ENCODE measurements around the gene SLC30A4. TPM values are rescaled to one million over a fixed set of nuclear protein-coding genes. Genes with fewer than 3 reads are reported as not detected.

SLC30A4 gene
- polyA plus RNA-seq, 1 of the 3 experiments (the other 2 are of a cell fraction) = 1.9 TPM

DNA sequence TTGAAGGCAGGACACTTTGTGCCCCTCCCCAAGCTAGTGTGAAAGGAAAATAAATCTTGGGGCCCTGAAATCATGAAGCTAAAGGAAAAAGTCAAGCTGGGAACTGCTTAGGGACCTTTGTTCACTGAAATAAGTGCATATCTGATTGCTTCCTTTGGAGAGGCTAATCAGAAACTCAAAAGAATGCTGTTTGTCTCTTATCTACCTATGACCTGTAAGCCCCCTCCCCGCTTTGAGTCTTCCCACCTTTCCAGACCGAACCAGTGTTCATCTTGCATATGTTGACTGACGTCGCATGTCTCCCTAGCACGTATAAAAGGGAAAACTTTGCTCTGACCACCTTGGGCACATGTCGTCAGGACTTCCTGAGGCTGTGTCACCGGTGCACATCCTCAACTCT is 53.1 kb downstream of the SLC30A4 start:
- ChIA-PET POLR2A (no interaction called here), CTCF (interaction anchor here (3.3 kb wide), 1 partner anchor 11 kb away, joined by 19 read pairs; no protein-coding TSS in a partner anchor)
- Histone ChIP-seq H2AFZ (ENCODE audit: low read depth) (no peak overlapping the region), H3F3A (replicated peaks; ENCODE audit: insufficient read depth) (no peaks in the 10 kb centered on the region), H3K9me3 (no peaks in the 10 kb centered on the region), H4K20me1 (ENCODE audit: insufficient read depth) (no peaks in the 10 kb centered on the region), H3K27me3 (ENCODE audit: insufficient read depth) (no peaks in the 10 kb centered on the region), H3K36me3 (replicated peaks in 1 of 2; ENCODE audit: control insufficient read depth in 1 of 2, insufficient read depth in 2 of 2, low read length in 1 of 2) (no peaks in the 10 kb centered on the region), H3K4me1 (ENCODE audit: control insufficient read depth in 1 of 2, insufficient read depth in 2 of 2, low read depth in 1 of 2, low read length in 1 of 2) (no peaks in the 10 kb centered on the region), H3K9me2 (no peaks in the 10 kb centered on the region), H3K27ac (ENCODE audit: low read depth in 2 of 2, low read length in 1 of 2) (no peak overlapping the region), H3K9ac (no peak overlapping the region), H3K4me2 (no peak overlapping the region), H3K4me3 (ENCODE audit: low read depth in 2 of 2, low read length in 1 of 2) (no peak overlapping the region), H3K79me2 (ENCODE audit: insufficient read depth) (no peaks in the 10 kb centered on the region)
- 76% methylated on average over 7 of the region's 7 CpGs for WGBS (ENCODE audit: low lambda C conversion rate)
- DNase-seq = no peak
- TF ChIP-seq, protein P1, sequence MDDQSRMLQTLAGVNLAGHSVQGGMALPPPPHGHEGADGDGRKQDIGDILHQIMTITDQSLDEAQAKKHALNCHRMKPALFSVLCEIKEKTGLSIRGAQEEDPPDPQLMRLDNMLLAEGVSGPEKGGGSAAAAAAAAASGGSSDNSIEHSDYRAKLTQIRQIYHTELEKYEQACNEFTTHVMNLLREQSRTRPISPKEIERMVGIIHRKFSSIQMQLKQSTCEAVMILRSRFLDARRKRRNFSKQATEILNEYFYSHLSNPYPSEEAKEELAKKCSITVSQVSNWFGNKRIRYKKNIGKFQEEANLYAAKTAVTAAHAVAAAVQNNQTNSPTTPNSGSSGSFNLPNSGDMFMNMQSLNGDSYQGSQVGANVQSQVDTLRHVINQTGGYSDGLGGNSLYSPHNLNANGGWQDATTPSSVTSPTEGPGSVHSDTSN (IDR thresholded peaks at IDR 0.05) = no peak
- TF ChIP-seq, protein P2, sequence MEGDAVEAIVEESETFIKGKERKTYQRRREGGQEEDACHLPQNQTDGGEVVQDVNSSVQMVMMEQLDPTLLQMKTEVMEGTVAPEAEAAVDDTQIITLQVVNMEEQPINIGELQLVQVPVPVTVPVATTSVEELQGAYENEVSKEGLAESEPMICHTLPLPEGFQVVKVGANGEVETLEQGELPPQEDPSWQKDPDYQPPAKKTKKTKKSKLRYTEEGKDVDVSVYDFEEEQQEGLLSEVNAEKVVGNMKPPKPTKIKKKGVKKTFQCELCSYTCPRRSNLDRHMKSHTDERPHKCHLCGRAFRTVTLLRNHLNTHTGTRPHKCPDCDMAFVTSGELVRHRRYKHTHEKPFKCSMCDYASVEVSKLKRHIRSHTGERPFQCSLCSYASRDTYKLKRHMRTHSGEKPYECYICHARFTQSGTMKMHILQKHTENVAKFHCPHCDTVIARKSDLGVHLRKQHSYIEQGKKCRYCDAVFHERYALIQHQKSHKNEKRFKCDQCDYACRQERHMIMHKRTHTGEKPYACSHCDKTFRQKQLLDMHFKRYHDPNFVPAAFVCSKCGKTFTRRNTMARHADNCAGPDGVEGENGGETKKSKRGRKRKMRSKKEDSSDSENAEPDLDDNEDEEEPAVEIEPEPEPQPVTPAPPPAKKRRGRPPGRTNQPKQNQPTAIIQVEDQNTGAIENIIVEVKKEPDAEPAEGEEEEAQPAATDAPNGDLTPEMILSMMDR (IDR thresholded peaks at IDR 0.05) = no peak
- TF ChIP-seq FOXM1 (IDR thresholded peaks at IDR 0.05; ENCODE audit: low read depth) (no peak), FOXJ3 (CRISPR knock-in tag; IDR thresholded peaks at IDR 0.05) (no peak), TCF12 (IDR thresholded peaks at IDR 0.05) (no peak), SIN3A (IDR thresholded peaks at IDR 0.05; ENCODE audit: borderline replicate concordance, low read depth, low read length) (no peak), SMC3 (IDR thresholded peaks at IDR 0.05; ENCODE audit: low read depth, low read length) (no peak), NRF1 (IDR thresholded peaks at IDR 0.05; ENCODE audit: low read depth, low read length) (no peak), RCOR1 (IDR thresholded peaks at IDR 0.05; ENCODE audit: low read length) (no peak), JUND (IDR thresholded peaks at IDR 0.05) (no peak), TAF1 (IDR thresholded peaks at IDR 0.05; ENCODE audit: borderline replicate concordance, low read depth, low read length) (no peak)
- TF ChIP-seq, protein P3, sequence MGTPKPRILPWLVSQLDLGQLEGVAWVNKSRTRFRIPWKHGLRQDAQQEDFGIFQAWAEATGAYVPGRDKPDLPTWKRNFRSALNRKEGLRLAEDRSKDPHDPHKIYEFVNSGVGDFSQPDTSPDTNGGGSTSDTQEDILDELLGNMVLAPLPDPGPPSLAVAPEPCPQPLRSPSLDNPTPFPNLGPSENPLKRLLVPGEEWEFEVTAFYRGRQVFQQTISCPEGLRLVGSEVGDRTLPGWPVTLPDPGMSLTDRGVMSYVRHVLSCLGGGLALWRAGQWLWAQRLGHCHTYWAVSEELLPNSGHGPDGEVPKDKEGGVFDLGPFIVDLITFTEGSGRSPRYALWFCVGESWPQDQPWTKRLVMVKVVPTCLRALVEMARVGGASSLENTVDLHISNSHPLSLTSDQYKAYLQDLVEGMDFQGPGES (IDR thresholded peaks at IDR 0.05; ENCODE audit: low read depth, low read length) = no peak

DNA sequence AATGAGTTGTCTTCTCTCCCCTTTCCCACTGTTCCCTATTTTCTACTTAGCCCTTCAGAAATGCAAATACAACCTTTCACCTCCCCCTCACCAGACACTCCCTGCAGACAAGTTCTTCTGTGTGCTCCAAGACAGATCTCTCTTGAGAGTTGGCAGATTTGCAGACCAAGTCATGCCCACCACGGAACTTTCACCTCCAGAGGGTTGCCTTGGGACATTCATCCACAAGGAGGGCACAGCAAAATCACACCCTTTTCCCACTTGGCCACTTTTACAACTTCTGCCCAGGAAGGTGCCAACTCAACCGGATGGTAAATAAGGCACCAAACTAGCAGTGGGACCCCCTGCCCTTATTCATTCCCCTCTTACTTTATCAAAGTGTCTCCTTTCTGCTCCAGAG is 53.5 kb downstream of the SLC30A4 start:
- H2AFZ ChIP-seq (ENCODE audit: low read depth) = no peak overlapping the region
- no peaks in the 10 kb centered on the region for H3K9me3 ChIP-seq
- no peaks in the 10 kb centered on the region for H4K20me1 ChIP-seq (ENCODE audit: insufficient read depth)
- H3F3A ChIP-seq (replicated peaks; ENCODE audit: insufficient read depth) = no peaks in the 10 kb centered on the region
- no peak for DNase-seq
- TF ChIP-seq, protein P4, sequence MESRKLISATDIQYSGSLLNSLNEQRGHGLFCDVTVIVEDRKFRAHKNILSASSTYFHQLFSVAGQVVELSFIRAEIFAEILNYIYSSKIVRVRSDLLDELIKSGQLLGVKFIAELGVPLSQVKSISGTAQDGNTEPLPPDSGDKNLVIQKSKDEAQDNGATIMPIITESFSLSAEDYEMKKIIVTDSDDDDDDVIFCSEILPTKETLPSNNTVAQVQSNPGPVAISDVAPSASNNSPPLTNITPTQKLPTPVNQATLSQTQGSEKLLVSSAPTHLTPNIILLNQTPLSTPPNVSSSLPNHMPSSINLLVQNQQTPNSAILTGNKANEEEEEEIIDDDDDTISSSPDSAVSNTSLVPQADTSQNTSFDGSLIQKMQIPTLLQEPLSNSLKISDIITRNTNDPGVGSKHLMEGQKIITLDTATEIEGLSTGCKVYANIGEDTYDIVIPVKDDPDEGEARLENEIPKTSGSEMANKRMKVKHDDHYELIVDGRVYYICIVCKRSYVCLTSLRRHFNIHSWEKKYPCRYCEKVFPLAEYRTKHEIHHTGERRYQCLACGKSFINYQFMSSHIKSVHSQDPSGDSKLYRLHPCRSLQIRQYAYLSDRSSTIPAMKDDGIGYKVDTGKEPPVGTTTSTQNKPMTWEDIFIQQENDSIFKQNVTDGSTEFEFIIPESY (IDR thresholded peaks at IDR 0.05; ENCODE audit: borderline replicate concordance, low read depth) = no peak
- TF ChIP-seq, protein P5, sequence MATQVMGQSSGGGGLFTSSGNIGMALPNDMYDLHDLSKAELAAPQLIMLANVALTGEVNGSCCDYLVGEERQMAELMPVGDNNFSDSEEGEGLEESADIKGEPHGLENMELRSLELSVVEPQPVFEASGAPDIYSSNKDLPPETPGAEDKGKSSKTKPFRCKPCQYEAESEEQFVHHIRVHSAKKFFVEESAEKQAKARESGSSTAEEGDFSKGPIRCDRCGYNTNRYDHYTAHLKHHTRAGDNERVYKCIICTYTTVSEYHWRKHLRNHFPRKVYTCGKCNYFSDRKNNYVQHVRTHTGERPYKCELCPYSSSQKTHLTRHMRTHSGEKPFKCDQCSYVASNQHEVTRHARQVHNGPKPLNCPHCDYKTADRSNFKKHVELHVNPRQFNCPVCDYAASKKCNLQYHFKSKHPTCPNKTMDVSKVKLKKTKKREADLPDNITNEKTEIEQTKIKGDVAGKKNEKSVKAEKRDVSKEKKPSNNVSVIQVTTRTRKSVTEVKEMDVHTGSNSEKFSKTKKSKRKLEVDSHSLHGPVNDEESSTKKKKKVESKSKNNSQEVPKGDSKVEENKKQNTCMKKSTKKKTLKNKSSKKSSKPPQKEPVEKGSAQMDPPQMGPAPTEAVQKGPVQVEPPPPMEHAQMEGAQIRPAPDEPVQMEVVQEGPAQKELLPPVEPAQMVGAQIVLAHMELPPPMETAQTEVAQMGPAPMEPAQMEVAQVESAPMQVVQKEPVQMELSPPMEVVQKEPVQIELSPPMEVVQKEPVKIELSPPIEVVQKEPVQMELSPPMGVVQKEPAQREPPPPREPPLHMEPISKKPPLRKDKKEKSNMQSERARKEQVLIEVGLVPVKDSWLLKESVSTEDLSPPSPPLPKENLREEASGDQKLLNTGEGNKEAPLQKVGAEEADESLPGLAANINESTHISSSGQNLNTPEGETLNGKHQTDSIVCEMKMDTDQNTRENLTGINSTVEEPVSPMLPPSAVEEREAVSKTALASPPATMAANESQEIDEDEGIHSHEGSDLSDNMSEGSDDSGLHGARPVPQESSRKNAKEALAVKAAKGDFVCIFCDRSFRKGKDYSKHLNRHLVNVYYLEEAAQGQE (IDR thresholded peaks at IDR 0.05; ENCODE audit: low read depth, low read length) = no peak
- TF ChIP-seq TEAD4 (IDR thresholded peaks at IDR 0.05; ENCODE audit: borderline replicate concordance, insufficient read depth) = no peak
- TF ChIP-seq FOXJ3 (CRISPR knock-in tag; IDR thresholded peaks at IDR 0.05) = no peak
- no peak for TF ChIP-seq ELF1 (IDR thresholded peaks at IDR 0.05)
- H3K4me3 ChIP-seq (ENCODE audit: low read depth in 2 of 2, low read length in 1 of 2) = no peak overlapping the region
- 33% methylated on average over 2 of the region's 2 CpGs for WGBS (ENCODE audit: low lambda C conversion rate)
- H3K9me2 ChIP-seq = no peaks in the 10 kb centered on the region
- no peak overlapping the region for H3K9ac ChIP-seq
- no peaks in the 10 kb centered on the region for H3K4me1 ChIP-seq (ENCODE audit: control insufficient read depth in 1 of 2, insufficient read depth in 2 of 2, low read depth in 1 of 2, low read length in 1 of 2)
- no peaks in the 10 kb centered on the region for H3K36me3 ChIP-seq (replicated peaks in 1 of 2; ENCODE audit: control insufficient read depth in 1 of 2, insufficient read depth in 2 of 2, low read length in 1 of 2)
- no peak overlapping the region for H3K4me2 ChIP-seq
- ChIA-PET POLR2A (no interaction called here), CTCF (interaction anchor here (1.1 to 3.3 kb wide), 2 partner anchors 11 to 142 kb away, joined by 3 to 19 read pairs; no protein-coding TSS in a partner anchor)
- no peaks in the 10 kb centered on the region for H3K27me3 ChIP-seq (ENCODE audit: insufficient read depth)
- no peak overlapping the region for H3K27ac ChIP-seq (ENCODE audit: low read depth in 2 of 2, low read length in 1 of 2)
- H3K79me2 ChIP-seq (ENCODE audit: insufficient read depth) = no peaks in the 10 kb centered on the region
